Tibial nerve (tissue), 3 donors: ENCODE measurements around the gene KRTAP2-3.

Experiments used
- CTCF ChIP-seq, 5 experiments: fragments of 200-600 bp in 3 of 5; fragments of 450-650 bp in 2 of 5; sonication (generic) in 3 of 5; IDR thresholded peaks; one replicate each; pipeline ENCODE4 v1.5.1; 2016 to 2019; ENCODE audit warnings: antibody characterized with exemption in 5 of 5, mild to moderate bottlenecking in 3 of 5, moderate library complexity in 2 of 5
- POLR2A ChIP-seq, 2 donors: fragments of 450-650 bp; IDR thresholded peaks; one replicate each; pipeline ENCODE4 v1.6.1; 2017; ENCODE audit warnings: antibody characterized with exemption in 2 of 2, mild to moderate bottlenecking in 2 of 2, moderate library complexity in 2 of 2

DNA sequence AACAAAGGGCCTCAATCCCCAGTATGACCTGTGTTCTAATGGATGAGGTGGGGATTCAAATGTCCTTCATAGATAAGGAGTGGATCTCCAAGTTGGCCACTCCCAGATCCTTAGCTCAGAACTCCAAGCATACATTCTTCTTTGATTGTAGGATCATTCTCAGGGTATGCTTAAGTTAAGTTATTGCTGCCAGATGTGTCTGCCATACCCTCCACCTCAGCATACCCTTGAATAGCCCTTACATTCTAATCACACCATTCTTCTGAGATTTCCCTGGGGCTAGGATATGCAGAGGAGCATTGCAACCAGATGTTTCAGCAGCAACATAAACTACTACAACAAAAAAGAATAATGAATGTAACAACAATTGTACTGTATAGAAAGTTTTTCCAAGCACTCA is 7.4 kb upstream of the KRTAP2-3 start:
- no peak for TF ChIP-seq CTCF (IDR thresholded peaks at IDR 0.05)
- TF ChIP-seq POLR2A (IDR thresholded peaks at IDR 0.05), result no peak
